C4-2B (cell line): ENCODE data around the gene TEX28.

Experiments used
- CTCF ChIP-seq: fragments of 450-650 bp; conservative IDR thresholded peaks from 2 replicates; pipeline ENCODE4 v1.5.1; 2017; ENCODE audit warnings: mild to moderate bottlenecking
- ZFX ChIP-seq: fragments of 450-650 bp; IDR thresholded peaks from 2 replicates; pipeline ENCODE4 v1.6.1; 2017

GRCh38 chrX:154332561-154332960 lies 37.6 kb upstream of the TEX28 start:
- TF ChIP-seq CTCF (no peak), ZFX (no peak)
